Sigmoid colon (tissue), 4 donors: ENCODE data around the gene NUP54.

ENCODE experiments used
- CTCF ChIP-seq, 4 experiments: fragments of 450-650 bp in 3 of 4; fragments of 200-600 bp in 1 of 4; IDR thresholded peaks; one replicate each; pipeline ENCODE4 v1.5.1; 2016 to 2019; ENCODE audit warnings: antibody characterized with exemption in 4 of 4, mild to moderate bottlenecking in 3 of 4, moderate library complexity in 2 of 4
- EP300 ChIP-seq, 4 donors: sonication (generic); formaldehyde crosslinking; IDR thresholded peaks; one replicate each; pipeline ENCODE4 v1.6.1; 2017; ENCODE audit warnings: antibody characterized with exemption in 4 of 4
- POLR2A ChIP-seq, 2 donors: fragments of 450-650 bp; IDR thresholded peaks; one replicate each; pipeline ENCODE4 v1.6.1; 2016; ENCODE audit warnings: antibody characterized with exemption in 2 of 2, mild to moderate bottlenecking in 2 of 2, moderate library complexity in 2 of 2

- peak in 3 of 4 experiments; percentile 27 to 48 (median 45) for TF ChIP-seq CTCF (IDR thresholded peaks at IDR 0.05)
- no peak for TF ChIP-seq POLR2A (IDR thresholded peaks at IDR 0.05)
- TF ChIP-seq EP300 (IDR thresholded peaks at IDR 0.05): no peak
These were observed 61.0 kb downstream of the NUP54 start for GRCh38 chr4:76087007-76087769.
